ENCODE results near the gene CHAC1.

DNA sequence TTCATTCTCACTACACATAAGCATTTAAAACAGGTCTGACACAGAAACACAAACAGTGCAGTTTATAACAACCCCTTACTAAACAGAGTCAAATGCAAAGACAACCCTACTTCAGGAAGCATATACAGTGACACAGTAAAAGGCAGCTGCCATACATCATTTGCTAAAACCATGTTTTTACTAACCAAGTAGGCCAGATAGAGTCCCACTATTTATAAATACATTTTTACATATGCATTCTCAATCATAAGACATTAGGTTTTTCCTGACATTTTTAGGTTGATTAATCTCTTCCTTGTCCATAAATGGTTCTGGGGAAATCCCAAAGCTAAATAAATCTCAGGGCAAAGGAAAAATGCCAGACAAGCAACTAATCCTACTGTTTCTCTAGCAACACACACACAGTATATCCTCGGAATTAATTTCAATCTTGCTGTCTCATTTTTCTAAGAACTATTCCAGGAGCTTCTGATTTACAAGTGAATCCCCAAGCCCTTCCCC lies 39.0 kb downstream of the CHAC1 start:
- TF ChIP-seq POLR2A (IDR thresholded peaks at IDR 0.05) = no peak
- TF ChIP-seq, protein P1, sequence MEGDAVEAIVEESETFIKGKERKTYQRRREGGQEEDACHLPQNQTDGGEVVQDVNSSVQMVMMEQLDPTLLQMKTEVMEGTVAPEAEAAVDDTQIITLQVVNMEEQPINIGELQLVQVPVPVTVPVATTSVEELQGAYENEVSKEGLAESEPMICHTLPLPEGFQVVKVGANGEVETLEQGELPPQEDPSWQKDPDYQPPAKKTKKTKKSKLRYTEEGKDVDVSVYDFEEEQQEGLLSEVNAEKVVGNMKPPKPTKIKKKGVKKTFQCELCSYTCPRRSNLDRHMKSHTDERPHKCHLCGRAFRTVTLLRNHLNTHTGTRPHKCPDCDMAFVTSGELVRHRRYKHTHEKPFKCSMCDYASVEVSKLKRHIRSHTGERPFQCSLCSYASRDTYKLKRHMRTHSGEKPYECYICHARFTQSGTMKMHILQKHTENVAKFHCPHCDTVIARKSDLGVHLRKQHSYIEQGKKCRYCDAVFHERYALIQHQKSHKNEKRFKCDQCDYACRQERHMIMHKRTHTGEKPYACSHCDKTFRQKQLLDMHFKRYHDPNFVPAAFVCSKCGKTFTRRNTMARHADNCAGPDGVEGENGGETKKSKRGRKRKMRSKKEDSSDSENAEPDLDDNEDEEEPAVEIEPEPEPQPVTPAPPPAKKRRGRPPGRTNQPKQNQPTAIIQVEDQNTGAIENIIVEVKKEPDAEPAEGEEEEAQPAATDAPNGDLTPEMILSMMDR (IDR thresholded peaks at IDR 0.05) = no peak
